HG02970 (cell line): Measurements from ENCODE around the gene CITED4.

ENCODE experiments used
- ATAC-seq: cut with Tn5 transposase; IDR thresholded peaks from one replicate; pipeline ENCODE4 v1.9.1; 2021; ENCODE audit warnings: mild to moderate bottlenecking, moderate library complexity, moderate number of reproducible peaks; ENCODE audit not compliant: unreplicated experiment, low FRiP score

Gene CITED4

DNA sequence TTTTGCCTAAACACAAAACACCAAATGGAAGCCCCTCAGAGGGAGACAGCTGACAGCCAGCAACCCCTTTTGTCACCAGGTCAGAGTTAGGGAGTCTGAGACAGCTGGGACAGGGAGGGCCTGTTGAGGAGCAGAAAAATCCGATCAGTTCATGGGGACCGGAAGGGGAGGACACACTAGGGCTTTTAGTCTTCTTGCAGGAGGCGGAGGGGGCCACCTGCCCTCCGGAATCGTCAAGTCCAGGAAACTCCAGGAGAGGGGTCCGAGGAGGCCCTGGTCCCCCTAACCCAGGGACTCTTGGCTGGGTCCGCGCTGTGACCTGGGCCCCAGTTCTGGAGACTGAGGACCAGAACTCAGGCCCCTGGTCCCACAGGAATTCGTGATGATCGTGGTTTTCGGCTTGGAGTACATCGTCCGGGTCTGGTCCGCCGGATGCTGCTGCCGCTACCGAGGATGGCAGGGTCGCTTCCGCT, 44.3 kb downstream of the CITED4 start:
- ATAC-seq = no peak

DNA sequence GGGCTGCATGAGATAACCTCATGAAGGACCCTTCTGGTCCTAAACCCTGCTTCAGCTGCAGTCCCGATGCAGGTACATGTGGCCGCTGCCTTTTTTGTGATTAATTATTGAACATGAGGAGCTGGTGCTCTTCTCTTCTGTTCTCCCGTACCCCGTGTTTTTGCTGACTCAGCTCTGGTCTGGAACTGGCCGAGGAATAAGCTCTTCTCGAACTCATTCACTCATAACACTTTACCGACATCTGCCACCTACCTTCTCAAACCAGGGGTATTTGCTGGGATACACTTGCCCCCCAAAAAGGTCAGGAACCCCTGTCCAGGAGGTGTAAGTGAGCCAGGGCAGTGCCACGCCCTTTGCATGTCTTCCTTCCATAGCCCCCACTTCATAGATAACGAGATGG, 46.7 kb downstream of the CITED4 start:
- no peak for ATAC-seq
